ENCODE results near the gene TALDO1. TPM values are rescaled to one million over a fixed set of nuclear protein-coding genes. Genes with fewer than 3 reads are reported as not detected.

Gene TALDO1
- total and polyA plus RNA-seq, 2 donors (not counting 1 experiment from before 2014, with no cell fraction given): 136 to 150 TPM

GRCh38 chr11:792535-792821, 45.2 kb downstream of the TALDO1 start:
- no peak overlapping the region for H3K4me2 ChIP-seq (ENCODE audit: extremely low read depth, insufficient read depth, low read length)
- TF ChIP-seq CTCF (conservative IDR thresholded peaks at IDR 0.05 in 1 of 2, IDR thresholded peaks at IDR 0.05 in 1 of 2; ENCODE audit: low read depth in 1 of 2, low read length in 2 of 2): no peak
- TF ChIP-seq EZH2 (IDR thresholded peaks at IDR 0.05; ENCODE audit: low read length, missing control alignments): no peak
- no peak overlapping the region for H3K27ac ChIP-seq (ENCODE audit: insufficient read depth, low read length)

GRCh38 chr11:792873-793272, 45.6 kb downstream of the TALDO1 start:
- H4K20me1 ChIP-seq (ENCODE audit: control insufficient read depth, extremely low read depth, insufficient read depth, low read length): no peaks in the 10 kb centered on the region
- H2AFZ ChIP-seq (ENCODE audit: low read length): no peak overlapping the region
- H3K79me2 ChIP-seq (ENCODE audit: control insufficient read depth, insufficient read depth, low read length): peaks cover 17% of the 10 kb centered on the region
- no peak for TF ChIP-seq EZH2 (IDR thresholded peaks at IDR 0.05; ENCODE audit: low read length, missing control alignments)
- TF ChIP-seq CTCF (conservative IDR thresholded peaks at IDR 0.05 in 1 of 2, IDR thresholded peaks at IDR 0.05 in 1 of 2; ENCODE audit: low read depth in 1 of 2, low read length in 2 of 2): no peak
- H3K27me3 ChIP-seq (ENCODE audit: control insufficient read depth, insufficient read depth, low read length): no peaks in the 10 kb centered on the region
- H3K27ac ChIP-seq (ENCODE audit: insufficient read depth, low read length): no peak overlapping the region
- H3K4me2 ChIP-seq (ENCODE audit: extremely low read depth, insufficient read depth, low read length): no peak overlapping the region
- peaks cover 7% of the 10 kb centered on the region for H3K4me1 ChIP-seq (ENCODE audit: control insufficient read depth, extremely low read depth, insufficient read depth, low read length)
- no peak for DNase-seq (ENCODE audit: low read depth in 2 of 2)
- peaks cover 13% of the 10 kb centered on the region for H3K36me3 ChIP-seq (ENCODE audit: control insufficient read depth, insufficient read depth, low read length)
- H3K9me3 ChIP-seq (ENCODE audit: control insufficient read depth, insufficient read depth, low read depth, low read length): no peaks in the 10 kb centered on the region
- no peak overlapping the region for H3K4me3 ChIP-seq (replicated peaks in 1 of 4; ENCODE audit: control extremely low read depth in 1 of 4, insufficient read depth in 1 of 4, low read depth in 3 of 4, low read length in 4 of 4)
- no peak overlapping the region for H3K9ac ChIP-seq (ENCODE audit: insufficient read depth, low read length)

More at GRCh38 chr11:792535-792821, 45.2 kb downstream of the TALDO1 start:
- Histone ChIP-seq H4K20me1 (ENCODE audit: control insufficient read depth, extremely low read depth, insufficient read depth, low read length) (no peaks in the 10 kb centered on the region), H3K4me1 (ENCODE audit: control insufficient read depth, extremely low read depth, insufficient read depth, low read length) (peaks cover 7% of the 10 kb centered on the region), H3K9me3 (ENCODE audit: control insufficient read depth, insufficient read depth, low read depth, low read length) (no peaks in the 10 kb centered on the region), H3K4me3 (replicated peaks in 1 of 4; ENCODE audit: control extremely low read depth in 1 of 4, insufficient read depth in 1 of 4, low read depth in 3 of 4, low read length in 4 of 4) (no peak overlapping the region), H3K36me3 (ENCODE audit: control insufficient read depth, insufficient read depth, low read length) (peaks cover 13% of the 10 kb centered on the region), H3K9ac (ENCODE audit: insufficient read depth, low read length) (no peak overlapping the region), H2AFZ (ENCODE audit: low read length) (no peak overlapping the region), H3K27me3 (ENCODE audit: control insufficient read depth, insufficient read depth, low read length) (no peaks in the 10 kb centered on the region), H3K79me2 (ENCODE audit: control insufficient read depth, insufficient read depth, low read length) (peaks cover 17% of the 10 kb centered on the region)
- DNase-seq (ENCODE audit: low read depth in 2 of 2): no peak

DNA sequence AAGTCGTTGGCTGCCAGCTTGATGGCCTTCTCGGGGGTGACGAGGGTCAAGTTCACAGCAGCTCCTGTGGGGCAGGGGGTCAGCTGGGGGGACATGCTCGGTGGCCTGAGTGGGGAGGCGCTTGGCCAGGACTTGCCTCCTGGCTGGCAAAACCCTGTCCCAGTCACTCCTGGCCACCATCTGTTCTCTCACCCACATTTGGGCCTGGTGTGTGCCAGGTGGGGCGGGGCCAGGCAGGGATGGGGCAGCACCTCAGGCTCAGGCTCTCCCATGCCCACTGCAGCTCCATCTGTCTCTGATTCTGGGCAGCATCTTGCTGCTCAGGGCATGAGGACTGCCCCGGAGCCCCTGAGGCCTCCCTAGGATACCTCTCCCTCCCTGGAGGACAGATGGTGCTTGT, 46.3 kb downstream of the TALDO1 start:
- Histone ChIP-seq H3K4me1 (ENCODE audit: control insufficient read depth, extremely low read depth, insufficient read depth, low read length) (peaks cover 7% of the 10 kb centered on the region), H4K20me1 (ENCODE audit: control insufficient read depth, extremely low read depth, insufficient read depth, low read length) (no peaks in the 10 kb centered on the region), H3K9me3 (ENCODE audit: control insufficient read depth, insufficient read depth, low read depth, low read length) (no peaks in the 10 kb centered on the region), H3K79me2 (ENCODE audit: control insufficient read depth, insufficient read depth, low read length) (peaks cover 17% of the 10 kb centered on the region), H3K27me3 (ENCODE audit: control insufficient read depth, insufficient read depth, low read length) (no peaks in the 10 kb centered on the region), H2AFZ (ENCODE audit: low read length) (no peak overlapping the region), H3K9ac (ENCODE audit: insufficient read depth, low read length) (no peak overlapping the region), H3K36me3 (ENCODE audit: control insufficient read depth, insufficient read depth, low read length) (peaks cover 13% of the 10 kb centered on the region), H3K4me2 (ENCODE audit: extremely low read depth, insufficient read depth, low read length) (no peak overlapping the region), H3K4me3 (replicated peaks in 1 of 4; ENCODE audit: control extremely low read depth in 1 of 4, insufficient read depth in 1 of 4, low read depth in 3 of 4, low read length in 4 of 4) (no peak overlapping the region), H3K27ac (ENCODE audit: insufficient read depth, low read length) (no peak overlapping the region)
- DNase-seq (ENCODE audit: low read depth in 2 of 2): no peak
- TF ChIP-seq EZH2 (IDR thresholded peaks at IDR 0.05; ENCODE audit: low read length, missing control alignments) (no peak), CTCF (conservative IDR thresholded peaks at IDR 0.05 in 1 of 2, IDR thresholded peaks at IDR 0.05 in 1 of 2; ENCODE audit: low read depth in 1 of 2, low read length in 2 of 2) (no peak)
